ENCODE measurements around the gene PTPRD.

GRCh38 chr9:10331157-10331556, 281.6 kb downstream of the PTPRD start:
- TF ChIP-seq CTCF (IDR thresholded peaks at IDR 0.05 in 8 of 11, conservative IDR thresholded peaks at IDR 0.05 in 3 of 11) (no peak), POLR2A (IDR thresholded peaks at IDR 0.05) (no peak), POLR2AphosphoS5 (IDR thresholded peaks at IDR 0.05) (no peak)
